GM18499 (cell line): ENCODE measurements around the gene ZNF234.
"Not testable (repeated sequence)": the region's sequence is repeated elsewhere in the genome, so short reads cannot be mapped to it uniquely, and the experiment has no call there.

ENCODE experiments used
- ATAC-seq: cut with Tn5 transposase; IDR thresholded peaks from one replicate; pipeline ENCODE4 v1.9.1; 2021; ENCODE audit warnings: moderate number of reproducible peaks; ENCODE audit not compliant: insufficient read depth, unreplicated experiment

Gene ZNF234

GRCh38 chr19:44176590-44176989, 35.2 kb downstream of the ZNF234 start:
- ATAC-seq, result no peak

- ATAC-seq, result no peak
Observed at GRCh38 chr19:44180968-44181367, 39.6 kb downstream of the ZNF234 start.

- no peak for ATAC-seq
Observed at GRCh38 chr19:44182145-44182544, 40.8 kb downstream of the ZNF234 start.

GRCh38 chr19:44190020-44190419, 48.7 kb downstream of the ZNF234 start:
- ATAC-seq, result no peak

- ATAC-seq, result no peak
Observed at GRCh38 chr19:44192127-44192526, 50.8 kb downstream of the ZNF234 start.

GRCh38 chr19:44196772-44197171, 55.4 kb downstream of the ZNF234 start:
- ATAC-seq, result no peak

GRCh38 chr19:44202470-44202869, 61.1 kb downstream of the ZNF234 start:
- no peak for ATAC-seq

GRCh38 chr19:44202974-44203373, 61.6 kb downstream of the ZNF234 start:
- ATAC-seq, result no peak

- not testable (repeated sequence) for ATAC-seq
Observed at GRCh38 chr19:44203877-44204276, 62.5 kb downstream of the ZNF234 start.

GRCh38 chr19:44204772-44205171, 63.4 kb downstream of the ZNF234 start:
- ATAC-seq, result no peak

GRCh38 chr19:44207126-44207803, 65.9 kb downstream of the ZNF234 start:
- no peak for ATAC-seq
